Calu3 (cell line): ENCODE results near the gene MTMR3. TPM values are rescaled to one million over a fixed set of nuclear protein-coding genes. Genes with fewer than 3 reads are reported as not detected.
"Not testable (repeated sequence)": the region's sequence is repeated elsewhere in the genome, so short reads cannot be mapped to it uniquely, and the experiment has no call there.

Experiments
- Bru-seq: library from RNA; stranded (reverse); fragments of 400-500 nt; gene quantifications from one replicate; lab custom pipeline; 2021; lab: Mats Ljungman, UMichigan
- BruChase-seq, 2 experiments: library from RNA; stranded (reverse); fragments of 400-500 nt; gene quantifications; one replicate each; lab custom pipeline; 2021; lab: Mats Ljungman, UMichigan
- BruUV-seq: library from RNA; stranded (reverse); fragments of 400-500 nt; replicated peaks from 2 replicates; lab custom pipeline; 2021; lab: Mats Ljungman, UMichigan
- CTCF ChIA-PET: fragments of 300-600 bp; sonication (Branson Sonifier 250); formaldehyde crosslinking; loops from one replicate; lab custom pipeline; 2022; ENCODE audit warnings: antibody characterized with exemption; lab: Charles Lee
- DNase-seq: peaks from one replicate; pipeline ENCODE4 v3.0.0; 2022
- H3K27ac Mint-ChIP-seq: one replicate; pipeline ENCODE4 v1.8.0; 2022; ENCODE audit warnings: mixed read lengths; ENCODE audit not compliant: unreplicated experiment
- H3K27me3 Mint-ChIP-seq: one replicate; pipeline ENCODE4 v1.8.0; 2022; ENCODE audit warnings: mixed read lengths; ENCODE audit not compliant: unreplicated experiment
- H3K36me3 Mint-ChIP-seq: one replicate; pipeline ENCODE4 v1.8.0; 2022; ENCODE audit warnings: mild to moderate bottlenecking, moderate library complexity, mixed read lengths; ENCODE audit not compliant: insufficient read depth, unreplicated experiment
- H3K4me1 Mint-ChIP-seq: one replicate; pipeline ENCODE4 v1.8.0; 2022; ENCODE audit warnings: mild to moderate bottlenecking, low read depth, mixed read lengths; ENCODE audit not compliant: unreplicated experiment
- H3K4me3 Mint-ChIP-seq: one replicate; pipeline ENCODE4 v1.8.0; 2022; ENCODE audit warnings: mild to moderate bottlenecking, low read depth, moderate library complexity, mixed read lengths; ENCODE audit not compliant: unreplicated experiment
- H3K9me3 Mint-ChIP-seq: one replicate; pipeline ENCODE4 v1.8.0; 2022; ENCODE audit warnings: low read depth, mixed read lengths; ENCODE audit not compliant: unreplicated experiment
- CTCF ChIP-seq: fragments of 200-600 bp; IDR thresholded peaks from one replicate; pipeline ENCODE4 v1.8.0; 2022; ENCODE audit warnings: antibody characterized with exemption; ENCODE audit not compliant: unreplicated experiment
- intact Hi-C: fragments of 100-400 bp; cut with micrococcal nuclease; formaldehyde crosslinking; loops from one replicate; pipeline ENCODE4 v1.10.0; 2022; ENCODE audit not compliant: unreplicated experiment
- long read RNA-seq: library from polyadenylated mRNA; stranded (forward); transcript quantifications from one replicate; pipeline ENCODE4 v2.0.0, GENCODE V29; 2022
- total RNA-seq: library from RNA; stranded (reverse); gene quantifications from 2 replicates; pipeline ENCODE4 v1.2.3, GENCODE V29; 2022

MTMR3 gene
- total RNA-seq (34.5 and 40.1 TPM in 2 replicates), Bru-seq, nascent RNA (percentile 85 among the genes with signal in this experiment), BruChase-seq, experiment 1, labeled RNA remaining after a 6-hour chase (percentile 75 among the genes with signal in this experiment), BruChase-seq, experiment 2, labeled RNA remaining after a 2-hour chase (percentile 75 among the genes with signal in this experiment)
- long read RNA-seq, full-length matches to known transcripts: 7 of 16 reads
- long read RNA-seq, partial matches to known transcripts: 0 of 16 reads
- long read RNA-seq, other reads (novel, unspliced or antisense): 9 of 16 reads

GRCh38 chr22:29883045-29883774, at the start of gene MTMR3:
Gene MTMR3, plus strand, starts transcription at chr22:29883174. Its CDS starts 87,886 bp downstream, at chr22:29971060.
- Mint-ChIP-seq H3K4me3 (peak within 1 kb of the TSS; percentile 92), H3K27me3 (no peaks in the 10 kb centered on the region)
- peak; percentile 98 for DNase-seq

GRCh38 chr22:29833392-29833965, 49.5 kb upstream of the MTMR3 start:
- Mint-ChIP-seq H3K4me3 (no peak overlapping the region), H3K27me3 (no peaks in the 10 kb centered on the region), H3K27ac (no peak overlapping the region), H3K36me3 (peaks cover 39% of the 10 kb centered on the region), H3K4me1 (peaks cover 14% of the 10 kb centered on the region), H3K9me3 (no peaks in the 10 kb centered on the region)
- BruUV-seq: no TSS peak
- intact Hi-C loops: no loop called here
- no peak for DNase-seq
- TF ChIP-seq CTCF: no peak
- CTCF ChIA-PET: no interaction called here

More at GRCh38 chr22:29883045-29883774, at the start of gene MTMR3:
- CTCF ChIA-PET: interaction anchor here (0.6 to 2.2 kb wide), 8 partner anchors 11 to 206 kb away, joined by 3 to 17 read pairs (median 8); partner anchors contain the start of gene ASCC2
- intact Hi-C loops: no loop called here
- Mint-ChIP-seq H3K4me1 (no peaks in the 10 kb centered on the region), H3K36me3 (peaks cover 17% of the 10 kb centered on the region), H3K9me3 (no peaks in the 10 kb centered on the region), H3K27ac (peak within 1 kb of the TSS; percentile 68)
- TF ChIP-seq CTCF: peak; percentile 63
- no TSS peak for BruUV-seq

GRCh38 chr22:29834046-29834445, 48.9 kb upstream of the MTMR3 start:
- no peak for TF ChIP-seq CTCF
- CTCF ChIA-PET: no interaction called here
- no peak overlapping the region for H3K27ac Mint-ChIP-seq
- H3K27me3 Mint-ChIP-seq: no peaks in the 10 kb centered on the region
- DNase-seq: no peak
- no peaks in the 10 kb centered on the region for H3K9me3 Mint-ChIP-seq
- H3K4me3 Mint-ChIP-seq: no peak overlapping the region
- BruUV-seq: no TSS peak
- peaks cover 19% of the 10 kb centered on the region for H3K4me1 Mint-ChIP-seq
- peaks cover 40% of the 10 kb centered on the region for H3K36me3 Mint-ChIP-seq
- intact Hi-C loops: no loop called here

GRCh38 chr22:29836791-29837370, 46.1 kb upstream of the MTMR3 start:
- CTCF ChIA-PET: interaction anchor here (0.9 to 1.7 kb wide), 3 partner anchors 8 to 168 kb away, joined by 3 to 5 read pairs (median 3); partner anchors contain the start of gene MTMR3
- Mint-ChIP-seq H3K4me1 (peaks cover 22% of the 10 kb centered on the region), H3K36me3 (peaks cover 40% of the 10 kb centered on the region), H3K4me3 (peak overlapping the region; percentile 81)
- H3K27me3 Mint-ChIP-seq, BruUV-seq, H3K27ac Mint-ChIP-seq, DNase-seq, H3K9me3 Mint-ChIP-seq, intact Hi-C loops: not testable (repeated sequence)
